NOMO-1 treated with dmso at 0.1 percent for 144 hours (cell line): Measurements from ENCODE around the gene KRT13.

Experiments used
- DNase-seq: peaks from one replicate; lab custom pipeline; 2025; ENCODE audit not compliant: unreplicated experiment; lab: John Stamatoyannopoulos, UW

The KRT13 gene

GRCh38 chr17:41475421-41475820, 30.0 kb downstream of the KRT13 start:
- no peak for DNase-seq

GRCh38 chr17:41474863-41475262, 30.5 kb downstream of the KRT13 start:
- no peak for DNase-seq

DNA sequence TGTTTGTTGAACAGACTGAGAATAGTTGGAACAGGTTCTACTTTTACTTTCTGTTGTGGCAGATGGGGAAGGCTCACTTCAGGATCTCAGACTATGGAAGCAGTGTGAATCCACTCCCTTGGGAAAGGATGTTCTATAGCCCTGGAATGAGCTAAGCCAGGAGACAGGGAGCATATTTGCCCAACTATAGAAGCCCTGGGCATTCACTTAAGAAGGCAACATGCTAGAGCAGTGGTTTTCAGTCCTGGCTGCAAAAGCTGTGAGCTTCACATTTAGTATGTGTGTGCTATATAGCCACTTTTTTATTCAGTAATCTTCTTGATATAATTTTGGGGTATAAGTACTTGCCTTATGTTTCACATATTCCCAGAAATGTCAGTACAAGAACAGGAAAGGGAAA, 37.1 kb downstream of the KRT13 start:
- no peak for DNase-seq

GRCh38 chr17:41467561-41467960, 37.9 kb downstream of the KRT13 start:
- no peak for DNase-seq

- no peak for DNase-seq
Measured at GRCh38 chr17:41466988-41467387, 38.4 kb downstream of the KRT13 start, which contains the start of gene KRT32. TSS of gene KRT32 (minus strand) at chr17:41467386. CDS start at chr17:41467325, 61 bp downstream.

GRCh38 chr17:41464682-41465081, 40.7 kb downstream of the KRT13 start:
- no peak for DNase-seq

DNA sequence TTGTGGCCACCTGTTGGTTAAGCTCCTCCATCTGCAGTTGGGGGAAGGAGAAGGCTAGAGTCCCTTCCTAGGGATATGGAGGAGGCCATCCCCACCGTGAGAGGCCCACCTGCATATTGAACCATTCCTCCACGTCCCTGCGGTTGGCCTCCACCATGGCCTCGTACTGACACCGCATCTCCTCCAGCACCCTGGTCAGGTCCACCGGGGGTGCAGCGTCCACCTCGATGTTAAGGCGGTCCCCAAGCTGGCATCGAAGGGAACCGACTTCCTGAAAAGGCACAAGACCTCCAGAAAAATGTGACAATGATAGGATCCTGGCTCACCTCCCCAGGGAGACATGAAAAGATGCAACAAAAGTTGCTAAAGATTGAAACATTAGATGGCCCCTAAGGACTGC, 41.2 kb downstream of the KRT13 start:
- no peak for DNase-seq

DNA sequence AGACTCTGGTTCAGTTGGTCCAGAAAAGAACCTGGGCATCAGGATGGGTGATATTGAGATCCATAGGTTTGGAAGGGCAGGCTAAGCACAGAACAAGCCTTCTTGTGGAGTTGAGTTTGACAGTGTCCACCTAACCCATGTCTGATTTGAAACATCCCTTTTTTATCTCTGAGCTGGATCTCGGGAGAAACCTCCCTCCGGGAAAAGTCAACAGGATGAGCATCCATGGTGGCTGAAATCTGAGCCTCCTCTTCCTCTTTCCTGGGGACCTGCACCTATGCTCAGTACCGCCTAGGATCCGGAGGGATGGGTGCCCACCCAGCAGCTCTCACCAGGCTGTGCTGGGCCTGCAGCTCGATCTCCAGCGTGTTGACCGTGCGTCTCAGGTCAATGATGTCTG, 41.7 kb downstream of the KRT13 start:
- DNase-seq = no peak

DNA sequence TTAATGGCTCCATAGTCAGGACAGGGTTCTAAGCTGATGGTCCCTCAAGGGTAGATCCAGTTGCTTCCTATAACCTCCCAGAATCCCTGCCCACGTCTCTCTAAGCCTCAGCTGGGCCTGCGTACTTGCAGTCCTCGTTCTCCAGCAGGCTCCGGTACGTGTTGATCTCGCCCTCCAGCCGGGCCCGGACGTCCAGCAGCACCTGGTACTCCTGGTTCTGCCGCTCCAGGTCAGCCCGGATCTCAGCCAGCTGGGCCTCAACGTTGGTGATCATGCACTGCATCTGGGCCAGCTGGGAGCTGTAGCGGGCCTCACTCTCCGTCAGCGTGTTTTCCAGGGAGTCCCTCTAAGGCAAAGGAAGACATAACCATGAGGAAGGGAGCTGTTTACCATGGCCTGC, 42.7 kb downstream of the KRT13 start:
- DNase-seq = no peak

DNA sequence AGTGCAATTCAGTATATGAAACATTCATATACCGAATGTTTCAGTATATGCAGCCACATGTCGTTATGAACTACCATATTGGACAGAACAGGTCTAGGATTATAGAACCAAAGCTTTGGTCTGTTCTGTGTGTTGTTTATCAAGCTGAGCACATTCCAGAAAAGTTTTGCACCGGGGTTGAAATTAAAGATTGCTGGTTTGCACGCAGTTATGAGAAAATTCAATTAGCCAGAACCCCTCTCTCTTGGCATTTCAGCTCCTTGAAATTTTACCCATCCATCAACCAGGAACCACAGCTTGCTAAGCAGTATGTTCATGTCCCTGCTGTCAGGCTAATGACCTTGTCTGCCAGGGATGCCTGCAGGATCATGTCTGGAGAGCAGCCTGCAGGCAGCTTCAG, 47.7 kb downstream of the KRT13 start:
- DNase-seq = no peak

DNA sequence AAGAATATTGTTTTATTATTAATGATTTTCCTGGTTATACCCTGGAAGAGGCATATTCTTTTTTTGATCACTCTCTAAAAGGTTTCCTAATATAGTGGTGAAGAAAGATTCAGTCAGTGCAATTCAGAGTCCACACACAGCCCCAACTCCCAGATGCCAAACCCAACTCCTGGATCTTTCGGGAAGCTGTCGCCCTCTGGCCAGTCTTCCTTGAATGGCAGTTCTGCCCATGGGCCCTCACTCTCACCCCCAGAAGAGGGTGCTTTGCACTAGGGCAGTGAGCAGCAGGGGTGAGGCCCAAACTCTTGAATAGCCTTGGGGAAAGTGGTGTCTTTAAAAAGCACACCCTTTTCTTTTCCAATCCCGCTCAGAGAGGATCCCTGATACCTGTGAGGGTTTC, 49.2 kb downstream of the KRT13 start:
- no peak for DNase-seq

DNA sequence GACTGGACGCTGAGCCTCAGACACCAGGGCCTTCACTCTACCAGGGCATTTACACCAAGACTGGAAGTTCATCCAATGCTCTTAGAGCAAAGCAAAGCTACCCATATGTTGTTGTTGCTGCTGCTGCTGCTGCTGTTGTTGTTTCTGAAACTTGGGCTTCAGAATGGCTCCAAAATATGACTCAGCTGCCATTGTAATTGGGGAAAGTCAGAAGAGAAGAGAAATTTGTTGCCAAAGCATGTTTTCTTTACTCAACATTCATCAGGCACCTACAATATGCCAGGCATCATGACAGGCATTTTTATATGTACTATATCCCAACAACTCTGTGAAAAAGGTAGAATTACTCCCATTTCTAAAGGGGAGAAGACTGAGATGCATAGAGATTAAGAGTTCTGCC, 50.2 kb downstream of the KRT13 start:
- no peak for DNase-seq

GRCh38 chr17:41453066-41453465, 52.3 kb downstream of the KRT13 start:
- no peak for DNase-seq

DNA sequence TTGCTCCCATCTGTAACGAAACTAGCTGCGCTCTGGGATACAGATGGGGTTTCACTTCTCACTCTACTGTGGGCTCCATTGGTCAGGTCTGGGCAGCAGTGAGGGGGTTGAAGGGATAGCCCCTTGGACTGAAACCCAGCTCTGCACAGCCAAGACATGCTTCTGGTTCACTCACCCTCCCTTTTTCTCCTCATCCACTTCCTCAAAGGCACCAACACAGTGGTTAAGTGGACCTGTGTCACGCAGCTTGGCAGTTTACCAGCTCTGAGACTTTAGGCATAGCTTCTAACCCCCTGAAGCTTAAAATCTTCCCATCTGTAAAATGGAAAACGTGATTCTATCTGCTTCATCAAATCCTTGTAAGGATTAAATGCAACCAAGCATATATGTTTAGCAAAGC, 53.1 kb downstream of the KRT13 start:
- DNase-seq = no peak

- DNase-seq = no peak
Measured at GRCh38 chr17:41451154-41451728, 54.2 kb downstream of the KRT13 start.
